Activated CD4-positive, alpha-beta T cell treated with anti-CD3 and anti-CD28 coated beads, Interleukin-2, amount 10 ng/mL, durations not matched to agents 24 days and 14 days (primary cell): ENCODE measurements around the gene FAM110D. TPM values are rescaled to one million over a fixed set of nuclear protein-coding genes. Genes with fewer than 3 reads are reported as not detected.
A peak's percentile ranks its signal among the peaks of the same experiment; 100 is the strongest.

Experiments used
- DNase-seq: peaks from one replicate; pipeline ENCODE4 v3.0.0; 2022
- H3K27ac Mint-ChIP-seq: one replicate; pipeline ENCODE4 v1.8.0; 2022; ENCODE audit warnings: mild to moderate bottlenecking, mixed read lengths
- H3K27me3 Mint-ChIP-seq: one replicate; pipeline ENCODE4 v1.8.0; 2022; ENCODE audit warnings: mixed read lengths
- H3K36me3 Mint-ChIP-seq: one replicate; pipeline ENCODE4 v1.8.0; 2022; ENCODE audit warnings: low read depth, mild to moderate bottlenecking, mixed read lengths
- H3K4me1 Mint-ChIP-seq: one replicate; pipeline ENCODE4 v1.8.0; 2021; ENCODE audit warnings: mixed read lengths
- H3K4me3 Mint-ChIP-seq: one replicate; pipeline ENCODE4 v1.8.0; 2022; ENCODE audit warnings: mild to moderate bottlenecking, moderate library complexity, mixed read lengths
- H3K9me3 Mint-ChIP-seq: one replicate; pipeline ENCODE4 v1.8.0; 2021; ENCODE audit warnings: mixed read lengths
- intact Hi-C: fragments of 100-400 bp; cut with micrococcal nuclease; formaldehyde crosslinking; loops from one replicate; pipeline ENCODE4 v1.15.1; 2023
- total RNA-seq: library from RNA; stranded (reverse); gene quantifications from 2 replicates; pipeline ENCODE4 v1.2.3, GENCODE V29; 2022

Gene FAM110D
- total RNA-seq, 1 donor from 2014 or later = 0.07 TPM

DNA sequence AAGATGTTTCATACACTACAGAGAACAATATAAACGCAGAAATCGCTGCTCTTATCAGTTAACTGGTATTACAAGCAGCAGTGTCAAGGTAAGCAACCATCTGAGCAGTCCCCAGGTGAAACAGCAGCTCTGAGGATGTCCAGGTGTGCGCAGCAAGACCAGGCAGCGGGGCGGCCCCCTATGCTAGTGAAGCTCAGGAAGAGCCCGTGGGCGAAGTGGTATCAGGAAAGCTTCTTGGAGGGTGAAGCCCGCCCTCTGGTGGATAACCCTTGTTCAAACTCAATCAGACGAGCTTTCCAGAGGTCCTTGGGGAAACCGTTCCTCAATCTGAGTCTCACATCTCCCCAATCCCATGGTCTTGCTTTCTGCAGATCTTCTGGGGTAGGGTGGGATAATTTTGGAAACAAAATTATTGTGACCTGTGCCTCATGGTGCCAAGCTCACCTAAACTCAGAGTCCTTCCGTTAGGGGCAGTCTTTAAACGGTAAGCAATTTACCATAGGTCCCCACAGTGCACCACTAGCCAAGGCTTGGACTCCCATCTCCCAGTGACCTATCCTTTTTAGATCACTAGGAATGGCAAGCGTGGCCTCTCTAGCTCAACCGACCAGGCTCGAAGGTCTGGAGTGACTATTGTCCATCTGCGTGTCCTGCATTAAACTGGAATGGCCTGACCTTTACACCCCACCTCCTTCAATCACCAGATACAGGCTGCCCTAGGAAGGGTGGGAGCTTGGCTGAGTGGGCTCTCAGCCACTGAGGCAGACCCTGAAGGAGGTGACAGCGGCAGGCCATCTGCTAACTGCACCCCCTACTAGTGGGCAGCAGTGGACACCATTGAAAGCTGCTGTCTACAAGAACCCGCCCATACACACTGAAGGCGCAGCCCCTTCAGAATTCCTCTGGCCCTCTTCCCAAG is 13.6 kb upstream of the FAM110D start:
- Mint-ChIP-seq H3K9me3 (no peaks in the 10 kb centered on the region), H3K4me1 (peaks cover 2% of the 10 kb centered on the region), H3K36me3 (no peaks in the 10 kb centered on the region), H3K27me3 (peaks cover 24% of the 10 kb centered on the region), H3K27ac (no peak overlapping the region), H3K4me3 (no peak overlapping the region)
- intact Hi-C loops = loop anchor here (1.0 kb wide), 3 partner anchors 34 to 109 kb away; partner anchors contain the start of gene PDIK1L
- DNase-seq = peak; percentile 93

DNA sequence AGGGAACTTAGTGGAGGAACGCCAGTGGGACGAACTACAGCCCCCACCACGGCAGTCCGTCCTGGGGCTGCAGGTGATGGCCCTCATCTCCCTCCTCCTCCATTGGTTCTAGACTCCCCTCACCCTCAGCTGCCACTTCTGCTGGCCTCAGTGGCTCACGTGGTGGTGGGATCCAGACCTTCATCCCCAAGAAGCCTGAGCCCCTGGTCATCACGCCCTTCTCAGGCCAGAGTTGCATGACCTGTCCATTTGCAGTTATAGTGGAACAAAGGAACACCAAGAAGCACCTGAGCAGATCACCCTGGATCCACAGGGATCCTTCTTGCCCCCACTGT is 13.0 kb upstream of the FAM110D start:
- intact Hi-C loops = loop anchor here (1.0 kb wide), 3 partner anchors 35 to 110 kb away; partner anchors contain the start of gene PDIK1L
- peaks cover 24% of the 10 kb centered on the region for H3K27me3 Mint-ChIP-seq
- H3K9me3 Mint-ChIP-seq = no peaks in the 10 kb centered on the region
- H3K4me1 Mint-ChIP-seq = peaks cover 2% of the 10 kb centered on the region
- H3K36me3 Mint-ChIP-seq = no peaks in the 10 kb centered on the region
- H3K27ac Mint-ChIP-seq = no peak overlapping the region
- no peak overlapping the region for H3K4me3 Mint-ChIP-seq
- no peak for DNase-seq

DNA sequence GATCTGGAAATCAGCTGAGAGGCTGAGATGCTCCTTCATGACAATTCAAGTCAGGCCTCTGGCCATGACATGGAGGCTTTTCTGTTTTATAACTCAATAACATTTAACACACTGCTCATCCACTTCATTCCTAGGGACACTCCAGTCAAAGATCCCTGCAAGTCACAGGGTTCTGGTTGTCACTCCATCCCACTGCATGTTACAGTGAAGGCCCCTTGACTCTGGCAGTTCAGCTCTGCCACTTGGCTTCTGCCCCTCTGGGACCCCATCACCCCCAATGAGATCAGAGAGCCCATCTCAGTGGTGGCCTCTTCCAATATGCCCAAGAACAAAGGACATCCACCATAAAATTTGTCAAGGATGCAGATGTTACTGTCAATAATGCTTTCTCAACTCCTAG is 10.0 kb upstream of the FAM110D start:
- Mint-ChIP-seq H3K27ac (no peak overlapping the region), H3K36me3 (no peaks in the 10 kb centered on the region), H3K4me3 (no peak overlapping the region), H3K9me3 (no peaks in the 10 kb centered on the region), H3K27me3 (peaks cover 32% of the 10 kb centered on the region), H3K4me1 (peaks cover 2% of the 10 kb centered on the region)
- intact Hi-C loops = no loop called here
- no peak for DNase-seq

DNA sequence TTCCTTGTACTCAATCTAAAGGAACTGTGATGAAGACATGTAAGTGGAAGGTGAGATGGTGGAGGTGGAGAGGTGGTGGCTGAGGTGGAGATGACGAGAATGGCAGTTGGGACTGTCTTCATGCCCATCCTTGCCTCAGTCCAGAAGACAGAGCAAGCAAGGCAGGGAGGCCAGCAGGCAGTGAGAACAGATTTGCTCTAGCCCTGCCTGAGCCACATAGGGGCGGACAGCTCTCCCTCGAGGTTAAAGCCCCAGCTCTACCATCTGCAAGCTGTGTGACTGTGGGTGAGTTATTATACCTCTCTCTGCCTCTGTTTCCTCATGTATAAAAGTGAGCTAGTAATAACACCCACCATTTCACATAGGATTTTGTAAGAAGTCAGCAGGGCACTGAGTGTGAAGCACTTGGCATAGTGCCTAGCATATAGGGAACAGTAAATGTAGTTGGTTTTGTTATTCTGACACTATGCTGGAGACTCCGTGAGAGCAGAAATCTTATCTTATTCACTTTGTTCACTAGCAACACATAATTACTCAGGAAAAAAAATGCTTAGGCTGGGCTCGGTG is 4.8 kb upstream of the FAM110D start:
- Mint-ChIP-seq H3K36me3 (no peaks in the 10 kb centered on the region), H3K27me3 (peaks cover 56% of the 10 kb centered on the region), H3K4me1 (peaks cover 1% of the 10 kb centered on the region), H3K27ac (no peak overlapping the region), H3K9me3 (no peaks in the 10 kb centered on the region), H3K4me3 (no peak overlapping the region)
- no peak for DNase-seq
- intact Hi-C loops = no loop called here

DNA sequence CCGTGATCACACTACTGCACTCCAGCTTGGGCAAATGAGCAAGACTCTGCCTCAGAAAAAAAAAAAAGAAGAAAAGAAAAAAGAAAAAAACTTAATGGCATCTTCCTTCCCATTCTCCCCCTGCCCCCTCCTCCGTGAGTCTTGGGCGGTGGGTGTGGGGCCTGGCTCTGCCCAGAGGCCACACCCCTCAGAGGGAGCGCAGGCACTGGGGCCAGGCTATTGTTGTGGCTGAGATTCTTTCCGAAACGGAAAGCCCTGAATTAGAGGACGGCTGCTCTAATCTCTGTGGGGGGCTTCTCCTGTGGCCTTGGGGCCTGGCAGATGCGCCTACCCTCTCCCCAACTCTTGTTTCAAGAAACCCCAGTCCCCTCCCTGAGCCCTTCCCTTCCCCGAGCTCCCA is 4.1 kb upstream of the FAM110D start:
- H3K27ac Mint-ChIP-seq = no peak overlapping the region
- intact Hi-C loops = no loop called here
- peaks cover 57% of the 10 kb centered on the region for H3K27me3 Mint-ChIP-seq
- H3K36me3 Mint-ChIP-seq = no peaks in the 10 kb centered on the region
- H3K4me3 Mint-ChIP-seq = no peak overlapping the region
- DNase-seq = no peak
- H3K9me3 Mint-ChIP-seq = no peaks in the 10 kb centered on the region
- H3K4me1 Mint-ChIP-seq = peaks cover 1% of the 10 kb centered on the region

DNA sequence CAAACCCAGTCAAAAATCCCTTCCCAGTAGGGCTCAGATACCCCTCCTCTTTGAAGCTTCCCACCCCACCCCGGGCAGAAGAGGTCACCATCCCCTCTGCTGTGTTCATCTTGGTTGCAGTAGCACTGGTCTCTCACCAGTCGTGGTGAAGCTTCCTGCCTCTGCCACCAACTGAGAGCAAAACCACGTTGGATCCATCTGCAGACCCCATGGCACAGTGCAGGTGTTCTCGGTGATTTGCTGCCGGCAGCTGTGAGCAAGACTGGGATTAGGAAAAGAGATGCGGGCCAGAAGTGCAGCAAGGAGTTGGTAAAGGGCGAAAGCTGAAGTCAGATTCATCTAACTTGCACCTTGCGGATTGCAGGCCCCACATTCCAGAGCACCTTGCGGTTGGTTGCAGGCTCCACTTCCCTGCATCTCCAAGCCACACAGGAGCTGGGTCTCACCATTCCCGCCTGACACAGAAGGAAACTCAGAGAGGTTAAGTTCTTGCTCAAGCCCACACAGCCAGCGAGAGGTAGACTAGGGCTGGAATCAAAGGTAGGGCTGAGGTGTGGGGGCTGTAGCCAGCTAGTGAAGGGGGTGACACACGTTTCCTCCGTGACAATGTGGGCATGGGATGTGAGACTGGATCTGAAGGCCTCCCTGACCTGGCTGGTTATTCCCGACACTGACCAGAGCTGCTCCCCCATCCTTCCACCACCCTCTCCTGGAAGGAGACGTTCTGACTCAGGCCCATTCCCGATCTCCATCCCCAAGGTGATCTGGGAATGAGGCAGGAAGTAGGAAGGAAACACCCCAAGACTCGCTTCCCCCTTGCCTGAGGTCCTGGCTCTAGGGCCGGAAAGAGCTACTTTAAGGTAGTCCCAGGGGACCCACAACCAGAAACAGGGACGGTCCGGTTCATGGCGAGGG is 3.3 kb upstream of the FAM110D start:
- peaks cover 53% of the 10 kb centered on the region for H3K27me3 Mint-ChIP-seq
- no peaks in the 10 kb centered on the region for H3K9me3 Mint-ChIP-seq
- intact Hi-C loops = no loop called here
- no peak overlapping the region for H3K4me3 Mint-ChIP-seq
- H3K4me1 Mint-ChIP-seq = peaks cover 1% of the 10 kb centered on the region
- no peaks in the 10 kb centered on the region for H3K36me3 Mint-ChIP-seq
- H3K27ac Mint-ChIP-seq = no peak overlapping the region
- no peak for DNase-seq

DNA sequence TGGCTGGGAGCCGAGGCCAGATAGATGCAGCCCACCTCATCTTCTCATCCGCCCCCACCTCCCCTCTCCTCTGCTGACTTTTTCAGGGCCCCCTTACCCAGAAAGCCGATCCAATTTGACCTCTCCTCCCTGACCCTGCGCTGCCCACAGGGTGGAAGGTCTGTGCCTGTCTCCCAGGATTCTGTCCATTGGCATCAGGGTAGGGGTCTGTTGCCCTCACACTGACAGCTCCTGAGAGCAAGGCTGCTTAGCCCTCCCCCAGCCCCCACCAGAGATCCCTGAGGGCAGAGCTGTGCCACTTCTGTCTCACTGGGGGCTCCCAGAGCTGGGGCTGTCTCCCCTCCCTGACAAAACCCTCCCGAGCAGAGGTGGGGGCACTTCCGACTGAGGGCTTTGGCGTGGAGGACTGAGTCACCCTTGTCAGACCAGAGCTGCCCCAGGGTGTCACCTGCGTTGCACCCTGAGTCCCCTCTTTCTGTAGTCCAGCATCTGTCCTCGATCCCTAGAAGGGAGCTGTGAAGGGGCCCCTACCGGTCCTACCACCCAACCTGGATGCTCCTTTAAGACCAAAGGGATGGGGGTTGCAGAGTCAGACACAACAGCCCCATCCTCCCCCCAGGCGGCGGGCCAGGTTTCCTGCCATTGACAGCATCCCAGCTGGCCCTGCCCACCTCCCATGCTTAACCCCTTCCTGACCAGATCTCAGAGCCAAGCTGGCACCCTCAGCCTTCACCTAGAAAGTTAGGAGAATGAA is 2.4 kb upstream of the FAM110D start:
- intact Hi-C loops = no loop called here
- Mint-ChIP-seq H3K4me3 (no peak overlapping the region), H3K27me3 (peaks cover 55% of the 10 kb centered on the region)

DNA sequence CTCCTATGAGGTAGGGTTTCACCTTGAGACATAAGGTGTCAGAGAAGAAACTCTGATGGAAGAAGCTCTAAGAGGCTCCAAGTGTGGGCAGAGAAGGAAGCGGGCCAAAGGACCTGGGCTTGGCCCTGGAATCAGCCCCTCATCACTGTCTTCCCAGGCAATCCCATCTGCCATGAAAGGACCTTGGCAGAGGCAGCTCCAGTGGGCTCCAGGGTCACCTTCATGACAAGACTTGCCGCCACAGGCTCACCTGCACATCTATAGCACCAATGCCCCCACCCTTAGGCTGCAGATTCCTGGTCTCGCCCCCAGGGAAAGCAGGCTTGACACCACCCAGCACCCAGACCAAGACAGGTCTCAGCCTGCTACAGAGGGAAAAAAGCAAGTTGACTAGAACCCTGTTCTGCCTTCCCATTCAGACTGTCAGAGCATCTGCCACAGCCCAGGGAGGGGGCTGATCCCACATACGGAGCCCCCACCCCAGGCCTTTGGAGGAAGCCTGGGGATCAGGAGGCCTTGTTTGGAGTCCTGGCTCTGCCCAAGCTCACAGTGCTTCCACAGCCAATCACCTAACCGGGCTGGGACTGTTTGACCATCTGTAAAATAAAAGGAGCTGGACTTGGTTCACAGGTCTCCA is 490 bp upstream of the FAM110D start:
- Mint-ChIP-seq H3K36me3 (no peaks in the 10 kb centered on the region), H3K27me3 (peaks cover 59% of the 10 kb centered on the region), H3K9me3 (no peaks in the 10 kb centered on the region), H3K27ac (no peak overlapping the region), H3K4me3 (no peak overlapping the region), H3K4me1 (peaks cover 5% of the 10 kb centered on the region)
- intact Hi-C loops = no loop called here
- no peak for DNase-seq

More for the DNA sequence above, 2.4 kb upstream of the FAM110D start:
- Mint-ChIP-seq H3K4me1 (peaks cover 1% of the 10 kb centered on the region), H3K27ac (no peak overlapping the region), H3K9me3 (no peaks in the 10 kb centered on the region), H3K36me3 (no peaks in the 10 kb centered on the region)
- DNase-seq = no peak

DNA sequence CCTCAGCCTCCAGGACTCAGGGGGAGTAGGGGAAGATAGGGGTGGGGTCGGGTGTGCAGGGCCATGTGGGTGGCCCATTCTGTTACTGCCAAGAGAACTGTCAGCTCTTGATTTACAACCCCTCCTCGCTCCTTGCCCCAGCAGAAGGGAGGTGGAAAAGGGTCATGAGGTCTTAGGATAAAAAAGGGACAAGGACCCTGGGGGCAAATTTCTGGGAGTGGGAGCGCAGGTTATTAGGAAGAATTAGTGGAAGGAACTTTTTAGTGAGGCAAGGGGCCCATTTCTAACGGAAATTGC is 812 bp downstream of the FAM110D start:
- Mint-ChIP-seq H3K4me1 (peaks cover 8% of the 10 kb centered on the region), H3K27ac (no peak overlapping the region), H3K36me3 (no peaks in the 10 kb centered on the region), H3K9me3 (no peaks in the 10 kb centered on the region), H3K27me3 (peaks cover 56% of the 10 kb centered on the region), H3K4me3 (no peak overlapping the region)
- DNase-seq = no peak
- intact Hi-C loops = loop anchor here (5.0 to 10.0 kb wide), 2 partner anchors 52 to 235 kb away; no protein-coding TSS in a partner anchor

DNA sequence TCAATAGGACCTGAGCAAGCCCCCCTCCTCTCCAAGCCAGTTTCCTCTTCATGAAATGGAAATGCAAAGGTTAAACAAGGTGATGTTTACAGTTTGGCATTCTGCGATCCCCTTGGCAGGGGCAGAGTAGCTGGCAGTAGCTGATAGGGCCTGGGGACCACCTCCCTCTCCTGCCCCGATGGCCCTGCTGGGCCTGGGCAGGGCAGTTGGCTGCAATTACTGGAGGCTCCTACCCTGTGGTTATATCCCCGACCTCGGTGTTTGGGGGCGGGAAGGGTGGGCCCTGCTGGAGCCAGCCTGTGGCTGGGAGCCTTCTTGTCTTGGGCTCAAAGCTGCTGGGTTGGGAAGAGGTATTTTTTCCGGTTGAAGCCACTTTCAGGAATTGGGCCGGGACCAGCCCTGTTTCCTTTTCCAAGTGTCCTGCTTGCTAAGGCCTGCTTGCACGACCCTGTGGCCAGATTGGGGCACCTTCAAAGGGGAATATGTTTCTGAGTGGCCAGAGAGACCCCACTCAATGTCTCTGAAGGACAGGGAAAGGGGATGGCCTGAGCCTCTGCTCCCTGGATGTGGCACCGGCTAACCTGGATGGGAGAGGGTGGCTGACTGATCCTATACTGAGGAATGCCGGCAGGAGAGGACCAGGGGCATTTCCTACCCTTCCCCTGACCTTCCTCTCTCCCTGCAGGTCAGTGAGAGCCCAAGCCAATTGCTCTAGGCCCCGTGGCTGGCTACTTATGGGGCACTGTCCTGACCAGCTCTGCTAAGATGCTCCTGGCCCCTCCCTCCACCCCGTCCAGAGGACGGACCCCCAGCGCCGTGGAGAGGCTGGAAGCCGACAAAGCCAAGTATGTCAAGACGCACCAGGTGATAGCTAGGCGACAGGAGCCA is 1.9 kb downstream of the FAM110D start:
- Mint-ChIP-seq H3K36me3 (no peaks in the 10 kb centered on the region), H3K27ac (peak overlapping the region; percentile 48), H3K27me3 (peaks cover 52% of the 10 kb centered on the region), H3K4me1 (peaks cover 18% of the 10 kb centered on the region), H3K4me3 (peak overlapping the region; percentile 41), H3K9me3 (no peaks in the 10 kb centered on the region)
- intact Hi-C loops = loop anchor here (5.0 to 10.0 kb wide), 2 partner anchors 53 to 234 kb away; no protein-coding TSS in a partner anchor
- DNase-seq = no peak

DNA sequence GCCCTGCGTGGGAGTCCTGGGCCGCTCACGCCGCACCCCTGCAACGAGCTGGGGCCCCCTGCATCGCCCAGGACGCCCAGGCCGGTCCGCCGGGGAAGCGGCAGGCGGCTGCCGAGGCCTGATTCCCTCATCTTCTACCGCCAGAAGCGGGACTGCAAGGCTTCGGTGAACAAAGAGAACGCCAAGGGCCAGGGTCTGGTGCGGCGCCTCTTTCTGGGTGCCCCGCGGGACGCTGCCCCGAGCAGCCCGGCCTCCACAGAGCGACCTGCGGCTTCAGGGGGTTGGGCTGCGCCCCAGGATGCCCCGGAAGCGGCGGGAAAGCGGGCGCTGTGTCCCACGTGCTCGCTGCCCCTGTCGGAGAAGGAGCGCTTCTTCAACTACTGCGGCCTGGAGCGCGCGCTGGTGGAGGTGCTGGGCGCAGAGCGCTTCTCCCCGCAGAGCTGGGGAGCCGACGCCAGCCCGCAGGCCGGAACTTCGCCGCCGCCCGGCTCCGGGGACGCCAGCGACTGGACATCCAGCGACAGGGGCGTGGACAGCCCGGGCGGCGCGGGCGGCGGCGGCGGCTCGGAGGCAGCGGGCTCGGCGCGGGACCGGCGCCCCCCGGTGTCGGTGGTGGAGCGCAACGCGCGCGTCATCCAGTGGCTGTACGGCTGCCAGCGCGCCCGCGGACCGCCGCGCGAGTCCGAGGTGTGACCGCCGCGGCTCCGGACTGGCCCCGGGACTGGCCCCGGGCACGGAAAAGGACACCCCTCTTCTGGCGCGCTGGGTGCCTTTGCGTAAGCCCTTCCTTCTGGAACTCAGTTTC is 2.7 kb downstream of the FAM110D start:
- DNase-seq = peak; percentile 82
- Mint-ChIP-seq H3K27me3 (peaks cover 45% of the 10 kb centered on the region), H3K4me3 (peak overlapping the region; percentile 78), H3K4me1 (peaks cover 23% of the 10 kb centered on the region), H3K27ac (no peak overlapping the region), H3K9me3 (no peaks in the 10 kb centered on the region), H3K36me3 (no peaks in the 10 kb centered on the region)
- intact Hi-C loops = loop anchor here (5.0 to 10.0 kb wide), 2 partner anchors 54 to 233 kb away; no protein-coding TSS in a partner anchor
